HG03175 (cell line): ENCODE results near the gene CRYBA4.
A peak's percentile ranks its signal among the peaks of the same experiment; 100 is the strongest.

ENCODE experiments used
- ATAC-seq: cut with Tn5 transposase; IDR thresholded peaks from one replicate; pipeline ENCODE4 v1.9.1; 2021; ENCODE audit warnings: mild to moderate bottlenecking, moderate library complexity; ENCODE audit not compliant: unreplicated experiment

Gene CRYBA4

DNA sequence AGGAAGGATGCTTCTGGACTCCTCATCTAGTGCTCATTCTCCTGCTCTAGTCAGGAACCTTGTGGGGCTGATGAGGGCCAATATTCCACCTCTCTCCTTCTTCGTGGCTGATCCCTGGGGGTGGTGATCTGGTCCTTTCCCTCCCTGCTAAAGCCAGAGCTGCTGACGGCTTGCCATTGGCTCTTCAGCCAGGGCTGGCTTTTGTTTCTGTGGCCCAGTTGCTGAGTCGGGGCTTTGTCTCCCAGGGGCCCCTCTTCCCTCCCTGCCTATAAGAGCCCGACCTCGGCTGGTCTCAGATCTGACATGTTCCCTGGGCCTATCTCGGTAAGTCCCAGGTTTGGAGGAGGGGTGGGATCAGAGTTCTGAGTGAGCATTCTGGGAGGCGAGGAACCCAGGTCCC lies at the start of gene CRYBA4:
TSS of gene CRYBA4 (plus strand) at position 301 of the 400 bp plus-strand sequence. CDS start 634 bp downstream, outside the sequence.
- ATAC-seq = no peak

DNA sequence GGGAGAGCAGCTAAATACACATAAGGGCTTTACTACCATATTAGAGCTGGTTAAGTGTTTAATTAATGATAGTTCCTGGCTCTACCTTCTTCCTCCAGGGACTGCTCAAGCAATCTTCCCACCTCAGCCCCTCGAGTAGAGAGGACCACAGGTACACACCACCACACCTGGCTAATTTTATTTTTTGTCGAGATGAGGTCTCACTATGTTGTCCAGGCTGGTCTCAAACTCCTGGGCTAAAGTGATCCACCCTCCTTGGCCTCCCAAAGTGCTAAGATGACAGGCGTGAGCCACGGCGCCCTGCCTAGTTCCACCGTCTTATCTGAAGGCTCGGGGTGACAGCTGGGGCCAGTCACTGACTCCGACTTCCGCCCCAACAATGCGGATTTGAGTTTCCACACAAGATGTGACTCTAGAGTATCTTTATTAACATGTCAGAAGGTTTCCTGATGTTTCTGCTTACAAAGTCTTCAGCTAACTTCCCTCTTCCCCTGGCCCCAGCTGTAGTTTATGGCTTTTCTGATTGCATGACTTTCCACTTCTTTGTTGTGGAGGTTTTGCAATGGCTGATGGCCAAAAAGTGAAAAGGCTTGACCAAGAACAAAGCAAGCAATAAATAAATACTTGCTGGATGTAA lies 48.6 kb upstream of the CRYBA4 start:
- no peak for ATAC-seq

DNA sequence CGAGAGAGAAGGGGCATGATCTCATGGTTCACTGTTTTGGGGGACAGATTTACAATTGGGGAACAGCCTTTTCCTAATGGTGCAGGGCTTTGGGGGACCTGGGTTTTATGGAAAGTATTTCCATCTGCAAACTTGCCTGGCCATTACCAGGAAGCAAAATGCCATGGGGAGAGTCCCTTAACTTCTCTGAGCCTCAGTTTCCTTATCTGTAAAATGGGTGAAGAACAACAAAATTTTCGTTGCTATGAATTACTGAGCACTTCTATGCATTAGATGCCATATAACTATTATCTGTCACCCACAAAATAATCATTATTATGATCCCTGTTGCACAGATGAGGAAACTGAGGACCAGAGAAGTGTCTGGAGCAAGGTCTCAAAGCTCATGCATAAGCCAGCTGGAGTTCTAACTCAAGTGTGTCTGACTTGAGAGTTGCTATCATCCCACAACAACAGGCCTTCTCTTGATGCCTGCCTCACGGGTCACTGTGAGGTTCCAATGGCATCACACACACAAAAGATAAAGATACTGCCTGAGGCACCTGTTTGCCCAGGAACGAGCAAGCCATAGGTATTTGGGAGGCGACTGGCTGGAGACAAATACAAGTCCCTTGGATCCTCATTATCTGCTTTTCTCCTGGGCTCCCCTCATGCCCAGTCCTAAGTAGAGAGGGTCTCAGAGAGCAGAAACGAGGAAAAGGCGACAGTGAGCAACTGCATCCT lies 47.6 kb upstream of the CRYBA4 start:
- no peak for ATAC-seq

DNA sequence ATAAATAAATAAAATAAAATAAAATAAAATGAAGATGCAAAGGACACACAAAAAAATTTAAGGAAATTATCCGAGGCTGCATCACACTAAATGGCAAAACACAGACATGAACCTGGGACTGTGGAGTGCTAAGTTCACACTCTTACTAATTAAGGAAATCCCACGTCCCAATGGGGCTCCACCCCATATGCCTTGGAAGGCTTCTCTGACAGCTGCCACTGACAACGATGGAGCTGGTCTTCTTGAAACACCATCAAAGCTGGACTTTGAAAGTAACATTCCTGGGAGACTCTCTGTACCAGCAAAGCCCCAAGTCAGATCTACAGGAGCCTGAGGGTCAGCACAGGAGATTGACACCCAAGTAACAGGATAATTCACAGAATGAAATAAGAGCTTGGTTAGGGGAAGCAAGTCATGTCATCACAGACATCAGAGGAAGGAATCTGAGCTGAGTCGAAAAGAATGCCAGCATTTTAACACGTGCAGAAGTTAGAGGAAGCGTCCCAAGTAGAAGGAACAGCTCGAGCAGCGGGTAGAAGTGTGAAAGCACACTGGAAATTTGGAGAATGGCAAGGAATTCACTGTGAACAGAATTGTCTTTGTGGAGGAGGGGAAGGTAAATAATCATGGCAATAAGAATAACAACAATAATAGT lies 45.6 kb upstream of the CRYBA4 start:
- ATAC-seq = no peak

DNA sequence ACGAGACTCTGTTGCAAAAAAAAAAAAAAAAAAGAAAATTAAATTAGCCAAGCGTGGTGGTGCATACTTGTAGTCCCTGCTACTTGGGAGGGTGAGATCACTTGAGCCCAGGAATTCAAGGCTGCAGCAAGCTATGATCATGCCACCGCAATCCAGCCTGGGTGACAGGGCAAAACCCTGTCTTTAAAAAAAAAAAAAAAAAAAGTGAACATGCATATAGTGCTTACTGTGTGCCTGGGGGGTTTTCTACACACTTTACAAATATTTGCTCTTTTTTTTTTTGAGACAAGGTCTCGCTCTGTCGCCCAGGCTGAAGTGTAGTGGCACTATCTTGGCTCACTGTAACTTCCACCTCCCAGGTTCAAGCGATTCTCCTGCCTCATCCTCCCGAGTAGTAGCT lies 44.7 kb upstream of the CRYBA4 start:
- ATAC-seq = no peak

DNA sequence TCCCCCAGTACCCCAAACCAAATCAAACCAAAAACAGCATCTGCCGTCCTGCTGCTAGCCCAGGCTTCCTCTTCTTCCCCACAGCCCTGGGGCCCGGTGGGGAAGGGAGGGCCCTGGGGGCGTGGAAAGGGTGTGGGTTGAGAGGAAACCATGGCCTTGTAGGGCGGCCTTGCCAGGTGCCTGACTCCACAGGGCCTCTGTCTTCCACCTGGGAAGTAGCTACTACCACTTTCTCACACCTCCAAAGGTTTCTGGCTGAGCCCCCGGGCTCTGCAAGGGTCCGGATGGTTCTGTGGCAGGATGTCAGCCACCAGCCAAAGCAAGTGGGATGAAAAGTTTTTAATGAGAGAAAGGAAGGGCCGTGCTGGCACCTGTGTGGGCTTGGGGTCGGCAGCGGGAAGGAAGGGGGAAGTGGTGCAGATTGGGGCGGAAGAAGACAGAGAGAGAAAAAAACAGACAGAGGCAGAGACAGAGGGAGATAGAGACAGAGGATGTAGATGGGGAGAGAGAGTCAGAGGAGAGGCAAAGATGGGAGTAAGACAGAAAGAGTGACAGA lies 42.4 kb upstream of the CRYBA4 start:
- ATAC-seq = peak; percentile 81

DNA sequence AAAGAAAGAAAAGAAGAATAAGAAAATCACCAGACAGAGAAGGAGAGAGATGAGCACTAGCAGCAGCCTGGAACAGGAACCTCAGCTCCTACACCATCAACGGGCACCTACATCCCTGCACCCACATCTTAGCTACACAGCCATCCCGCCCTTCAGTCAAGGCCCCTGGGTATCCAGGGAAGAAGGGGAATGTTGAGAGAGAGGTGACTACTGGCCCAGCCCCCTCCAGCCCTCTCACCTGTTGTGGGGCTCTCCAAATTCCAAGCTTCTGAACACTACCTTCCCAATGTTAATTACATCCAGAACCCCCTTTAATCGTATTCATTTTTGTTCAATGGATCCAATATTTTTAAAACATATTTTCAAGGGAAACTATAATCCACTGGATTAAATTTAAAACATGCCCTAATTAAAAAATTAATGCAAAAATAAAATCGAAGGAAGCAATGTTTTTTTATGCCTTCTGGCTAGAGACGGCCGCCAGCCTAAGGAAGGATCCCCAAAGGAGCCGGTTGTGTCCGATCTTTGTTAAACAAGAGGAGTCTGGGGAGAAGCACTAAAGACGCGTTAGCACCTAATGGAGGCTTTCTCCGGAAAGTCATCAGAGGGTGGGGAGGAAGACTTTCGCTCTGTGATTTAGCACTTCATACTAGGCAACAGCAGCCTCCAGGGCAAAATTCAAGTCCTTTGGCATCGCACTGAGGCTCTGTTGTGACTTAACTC lies 41.4 kb upstream of the CRYBA4 start:
- ATAC-seq = no peak

DNA sequence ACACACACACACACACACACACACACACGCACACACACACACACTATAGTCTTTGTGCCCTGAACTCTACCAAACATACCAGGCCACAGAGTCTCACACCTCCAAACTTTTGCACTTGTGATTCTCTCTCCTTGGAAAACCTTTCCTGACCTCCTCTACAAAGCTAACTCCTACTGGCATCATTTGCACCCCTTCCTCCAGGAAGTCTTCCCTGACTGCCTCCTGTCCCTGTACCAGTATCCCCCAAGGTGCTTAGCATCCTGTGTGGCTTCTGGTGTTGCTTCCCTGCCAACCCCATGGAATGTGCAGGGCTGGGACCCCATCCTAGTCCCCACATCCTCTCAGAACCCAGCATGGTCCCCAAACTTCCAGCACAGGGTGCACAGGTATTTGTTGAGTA lies 40.7 kb upstream of the CRYBA4 start:
- no peak for ATAC-seq

DNA sequence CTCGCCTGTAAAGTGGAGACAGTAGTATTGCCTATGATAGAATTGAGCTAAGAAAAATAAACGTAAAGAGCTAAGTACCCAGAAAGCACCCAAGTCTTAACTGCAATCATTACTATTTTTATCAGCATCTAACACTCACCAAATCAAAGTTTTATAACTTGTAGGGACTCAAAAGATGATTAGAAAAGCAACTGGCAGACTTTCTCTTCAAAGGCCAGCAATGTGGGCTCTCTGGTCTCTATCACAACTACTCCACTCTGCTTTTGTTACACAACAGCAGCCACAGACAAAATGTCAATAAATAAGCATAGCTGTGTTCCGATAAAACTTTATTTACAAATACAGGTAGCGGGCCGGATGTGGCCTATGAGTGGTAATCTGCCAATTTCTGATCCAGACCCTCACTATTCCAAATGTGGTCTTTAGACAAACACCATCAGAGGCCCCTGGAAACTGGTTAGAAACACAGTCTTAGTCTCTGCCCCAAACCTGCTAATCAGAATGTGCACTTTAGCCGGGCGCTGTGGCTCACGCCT lies 40.1 kb upstream of the CRYBA4 start:
- no peak for ATAC-seq

DNA sequence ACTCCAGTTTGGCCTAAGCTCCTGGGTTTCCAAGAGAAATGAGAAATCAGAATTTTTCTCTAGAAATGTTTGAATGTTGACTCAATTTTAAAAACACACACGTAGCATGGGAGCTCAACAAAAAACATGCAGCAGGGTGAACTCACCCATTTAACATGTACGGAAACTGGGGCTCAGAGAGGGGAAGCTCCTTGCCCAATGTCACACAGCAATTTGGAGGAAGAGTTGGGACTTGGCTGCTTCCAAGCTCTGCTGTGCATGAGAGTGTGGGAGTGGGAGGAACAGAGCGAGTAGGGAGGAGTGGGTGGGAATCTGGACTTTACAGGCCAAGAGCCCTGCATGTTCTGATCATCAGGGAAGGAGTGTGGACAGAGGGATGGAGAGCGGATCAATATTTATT lies 37.8 kb upstream of the CRYBA4 start:
- no peak for ATAC-seq

DNA sequence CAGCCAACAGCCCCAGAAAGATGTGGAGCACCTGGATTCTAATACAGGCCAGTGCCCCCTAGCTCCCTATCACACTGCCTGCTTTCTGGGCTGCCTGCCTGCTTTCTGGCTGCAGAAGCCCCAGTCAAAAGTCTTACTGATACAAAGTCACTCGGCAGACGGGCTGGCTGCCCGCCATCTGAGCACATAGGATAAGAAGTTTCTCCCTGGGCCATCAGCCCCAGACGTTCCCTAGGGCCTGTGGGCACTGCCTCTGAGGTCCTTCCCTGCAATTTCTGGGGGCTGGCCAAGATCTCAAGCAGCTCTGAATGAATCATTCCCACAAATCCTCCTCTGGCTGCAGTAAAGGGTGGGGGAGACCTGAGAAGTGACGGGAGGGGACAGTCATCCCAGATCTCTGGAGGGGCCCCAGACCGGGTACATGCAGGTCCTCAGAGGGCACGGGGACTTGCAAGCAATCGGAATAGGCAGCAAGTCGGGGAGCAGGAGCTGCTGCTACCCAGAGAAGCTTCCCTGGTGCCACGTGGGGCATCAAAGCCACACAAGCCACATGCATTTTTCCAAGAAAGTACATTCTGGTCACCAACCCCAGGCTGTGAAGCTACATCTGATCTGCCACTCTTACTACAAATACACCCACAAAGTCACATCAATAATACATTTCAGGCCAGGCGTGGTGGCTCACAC lies 36.5 kb upstream of the CRYBA4 start:
- ATAC-seq = no peak

DNA sequence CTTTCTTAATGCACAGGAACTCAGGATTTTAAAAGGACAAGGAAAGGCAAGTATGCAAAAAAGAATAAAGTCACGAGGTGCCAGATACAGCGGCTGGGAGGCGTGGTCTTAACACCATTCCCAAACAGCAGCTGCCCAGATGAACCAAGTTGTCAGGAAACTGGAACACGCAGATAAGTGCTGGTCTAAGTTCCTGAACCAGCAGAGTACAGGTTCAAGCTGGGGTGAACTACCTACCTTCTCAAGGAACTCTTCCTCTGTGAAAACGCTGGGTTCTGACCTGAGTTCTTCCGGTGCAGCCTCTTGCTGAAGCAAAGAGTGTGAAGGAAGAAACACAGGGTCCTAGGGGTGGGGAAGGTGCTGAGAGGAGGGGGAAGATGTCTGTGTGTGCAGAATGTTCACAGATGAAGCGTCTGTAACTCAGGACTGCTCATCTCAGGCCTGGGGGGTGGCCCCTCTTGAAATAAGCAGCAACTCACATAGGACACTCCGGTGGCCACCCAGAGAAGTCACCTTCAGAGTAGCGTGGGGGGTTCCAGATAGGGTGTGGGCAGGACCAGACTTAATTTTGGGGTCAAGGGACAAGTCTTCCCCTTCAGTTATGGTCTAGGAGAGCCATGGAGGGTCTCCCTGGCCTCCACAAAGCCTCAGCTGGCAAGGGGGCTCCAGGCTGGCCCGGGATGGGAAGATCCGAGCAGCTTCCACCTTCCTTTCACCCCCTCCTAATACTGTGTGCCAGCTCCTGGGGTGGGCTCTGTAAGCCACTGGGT lies 35.0 kb upstream of the CRYBA4 start:
- no peak for ATAC-seq

DNA sequence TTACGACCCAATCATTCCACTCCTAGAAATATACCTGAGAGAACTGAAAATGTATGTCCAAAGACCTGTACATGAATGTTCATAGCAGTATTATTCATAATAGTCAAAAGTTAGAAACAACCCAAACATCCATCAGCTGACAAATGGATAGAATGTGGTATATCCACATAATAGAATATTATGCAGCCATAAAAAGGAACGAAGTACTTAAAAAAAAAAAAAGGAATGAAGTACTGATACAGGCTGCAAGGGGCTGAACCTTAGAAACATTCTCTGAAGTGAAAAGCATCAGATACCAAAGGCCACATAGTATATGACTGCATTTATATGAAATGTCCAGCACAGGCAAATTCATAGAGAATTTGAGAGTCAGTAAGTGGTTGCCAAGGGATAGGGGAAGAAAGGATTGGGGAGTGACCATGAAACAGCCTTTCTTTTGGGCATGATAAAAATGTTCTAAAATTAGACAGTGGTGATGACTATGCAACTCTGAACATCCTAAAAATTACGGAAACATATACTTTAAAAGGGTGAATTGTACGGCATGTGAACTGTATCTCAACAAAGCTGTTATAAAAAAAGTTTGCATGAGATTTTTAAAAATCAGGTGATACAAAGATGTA lies 33.7 kb upstream of the CRYBA4 start:
- ATAC-seq = no peak

DNA sequence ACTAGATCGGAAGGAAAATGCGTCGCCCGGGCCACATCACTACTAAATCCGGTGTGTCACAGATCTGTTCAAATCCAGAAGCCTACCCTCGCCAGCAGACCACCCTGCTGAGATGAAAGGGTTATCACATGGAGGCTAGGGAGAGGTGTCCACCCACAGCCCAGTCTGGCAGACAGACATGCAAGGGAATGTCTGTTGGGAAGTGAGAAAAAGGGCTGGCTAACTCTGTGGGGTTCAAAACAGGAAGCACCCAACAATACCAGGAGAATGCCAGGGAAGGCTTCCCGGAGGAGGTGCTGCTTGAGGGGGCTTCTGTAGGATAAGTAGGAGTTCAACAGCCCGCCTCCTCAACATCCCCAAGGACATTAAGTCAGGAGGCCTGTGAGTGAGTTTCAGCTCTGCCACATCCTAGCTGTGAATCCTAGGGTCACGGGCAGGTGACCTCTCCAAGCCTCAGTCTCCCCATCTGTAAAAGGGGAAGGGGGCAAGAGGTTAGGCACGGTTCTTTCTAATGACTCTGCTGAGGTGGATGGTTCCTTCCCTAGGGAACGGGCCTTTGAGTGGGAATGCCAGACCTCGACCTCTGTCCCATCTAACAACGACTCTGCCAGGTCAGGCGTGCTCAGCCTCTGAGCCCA lies 32.9 kb upstream of the CRYBA4 start:
- ATAC-seq = no peak

DNA sequence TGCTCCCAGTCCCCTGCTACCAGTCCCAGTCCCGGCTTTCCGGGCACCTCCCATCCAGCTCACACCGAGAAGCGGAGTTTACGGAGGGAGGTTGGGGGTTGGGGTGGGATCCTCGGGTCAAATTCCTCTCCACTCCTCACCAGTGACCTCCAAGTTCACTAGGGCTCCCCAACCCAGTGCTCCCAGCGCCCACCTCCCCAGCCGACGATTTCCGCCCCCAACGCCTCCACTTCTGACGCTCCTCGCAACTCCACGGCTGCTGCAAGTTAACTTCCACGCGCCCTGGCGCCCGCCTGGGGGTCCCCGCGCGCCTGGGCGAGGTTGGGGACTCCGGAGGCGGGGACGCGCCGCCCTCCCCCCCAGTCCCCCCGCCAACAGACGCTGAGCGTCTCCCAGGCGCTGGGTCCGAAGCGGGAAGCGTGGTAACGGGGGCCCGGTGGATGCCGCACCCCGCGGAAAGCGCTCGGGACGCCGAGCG lies 32.4 kb upstream of the CRYBA4 start:
- ATAC-seq = peak; percentile 8

DNA sequence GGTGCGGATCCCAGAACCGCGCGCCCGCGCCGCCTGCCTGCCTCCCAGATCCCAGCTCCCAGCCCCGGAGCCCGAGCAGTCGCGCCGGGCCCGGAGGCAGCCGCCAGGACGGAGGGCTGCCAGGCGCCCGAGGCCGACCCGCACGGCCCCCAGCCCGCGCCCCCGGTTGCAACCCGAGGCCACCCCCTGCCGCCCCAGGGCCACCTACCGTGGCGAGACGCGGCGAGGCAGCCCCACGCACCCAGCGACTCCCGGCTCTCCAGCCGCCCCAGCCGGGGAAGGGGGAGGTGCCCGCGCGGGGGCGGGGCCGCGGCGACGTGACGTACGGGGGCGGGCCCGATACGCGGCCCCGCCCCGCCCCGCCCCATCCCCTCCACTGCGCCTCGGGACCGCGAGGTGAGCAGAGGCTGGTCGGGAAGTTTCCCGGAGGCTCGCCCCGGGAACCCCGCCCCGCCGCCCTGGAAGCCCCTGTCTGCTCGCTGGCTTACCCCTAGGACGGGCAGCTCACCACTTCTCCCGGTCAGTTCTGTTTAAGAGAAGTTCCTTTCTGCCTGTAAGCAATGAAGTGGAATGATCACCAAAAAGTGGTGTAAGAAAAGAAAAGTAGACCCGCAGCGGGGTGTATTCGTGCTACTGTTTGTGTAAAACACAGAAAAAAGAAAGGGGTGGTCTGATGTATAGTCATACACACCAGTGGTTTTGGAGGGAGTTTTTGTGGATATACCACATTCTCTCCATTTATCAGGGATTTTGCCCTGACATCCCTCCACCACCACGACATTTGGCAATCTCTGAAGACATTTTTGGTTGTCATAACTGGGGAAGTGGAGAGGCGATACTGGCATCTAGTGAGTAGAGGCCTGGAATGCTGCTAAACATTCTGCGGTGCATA lies 31.7 kb upstream of the CRYBA4 start, which contains the start of gene TPST2:
TSS of gene TPST2 (minus strand) at position 288 of the 892 bp plus-strand sequence. CDS start 48,502 bp downstream, outside the sequence.
- peak; percentile 59 for ATAC-seq

DNA sequence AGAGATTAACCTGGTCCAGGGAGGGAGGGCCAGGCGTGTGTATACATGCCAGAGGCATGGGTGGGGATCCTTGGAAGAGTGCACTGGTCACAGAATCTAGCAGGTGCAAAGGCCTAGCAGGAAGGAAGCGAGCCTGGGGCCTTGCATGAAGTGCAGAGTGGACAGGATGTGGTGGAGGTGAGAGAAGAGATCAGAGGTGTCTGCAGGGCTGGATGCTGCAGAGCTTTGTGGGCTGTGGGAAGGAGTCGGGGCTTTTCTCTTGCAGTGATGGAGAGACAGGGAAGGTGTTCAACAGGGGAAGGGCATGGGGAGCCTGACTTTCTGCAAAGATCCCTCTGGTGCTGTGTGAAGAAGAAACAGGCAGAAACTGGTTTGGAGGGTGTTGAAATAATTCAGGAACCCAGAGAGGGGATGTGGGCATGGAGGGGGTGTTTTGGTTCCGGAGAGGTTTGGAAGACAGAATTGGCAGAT lies 29.3 kb upstream of the CRYBA4 start:
- peak; percentile 71 for ATAC-seq
